H9 (cell line): ENCODE results near the gene USB1. TPM values are rescaled to one million over a fixed set of nuclear protein-coding genes. Genes with fewer than 3 reads are reported as not detected.
A peak's percentile ranks its signal among the peaks of the same experiment; 100 is the strongest.

Source experiments
- DNase-seq: peaks from one replicate; pipeline ENCODE4 v3.0.0-alpha.2; 2017
- H2AFZ ChIP-seq: one replicate; pipeline ENCODE4 v1.6.1; 2013; ENCODE audit warnings: mild to moderate bottlenecking, low read length, control low read depth, moderate library complexity
- H2AK5ac ChIP-seq: 2 replicates; pipeline ENCODE4 v1.6.1; 2013; ENCODE audit warnings: low read length, control low read depth, mixed read lengths; ENCODE audit not compliant: insufficient read length
- H2BK120ac ChIP-seq: one replicate; pipeline ENCODE4 v1.6.1; 2013; ENCODE audit warnings: low read depth, mild to moderate bottlenecking, low read length, control low read depth, inconsistent platforms; ENCODE audit not compliant: poor library complexity, severe bottlenecking
- H2BK12ac ChIP-seq: 2 replicates; pipeline ENCODE4 v1.6.1; 2013; ENCODE audit warnings: low read length, control low read depth, mixed read lengths, low read depth; ENCODE audit not compliant: insufficient read length
- H2BK15ac ChIP-seq: 2 replicates; pipeline ENCODE4 v1.6.1; 2013; ENCODE audit warnings: low read depth, low read length, control low read depth
- H2BK20ac ChIP-seq: one replicate; pipeline ENCODE4 v1.6.1; 2013; ENCODE audit warnings: low read depth, mild to moderate bottlenecking, low read length, control low read depth, inconsistent platforms; ENCODE audit not compliant: poor library complexity, severe bottlenecking
- H2BK5ac ChIP-seq: 2 replicates; pipeline ENCODE4 v1.6.1; 2013; ENCODE audit warnings: low read length, control low read depth, mixed read lengths; ENCODE audit not compliant: insufficient read length
- H3K14ac ChIP-seq: 2 replicates; pipeline ENCODE4 v1.6.1; 2013; ENCODE audit warnings: low read length, control low read depth; ENCODE audit not compliant: insufficient read depth
- H3K18ac ChIP-seq: 2 replicates; pipeline ENCODE4 v1.6.1; 2013; ENCODE audit warnings: low read depth, mild to moderate bottlenecking, mixed read lengths, low read length, control low read depth; ENCODE audit not compliant: insufficient read length
- H3K23ac ChIP-seq: 2 replicates; pipeline ENCODE4 v1.6.1; 2013; ENCODE audit warnings: low read length, control low read depth, mixed read lengths, low read depth; ENCODE audit not compliant: insufficient read length
- H3K23me2 ChIP-seq: 2 replicates; pipeline ENCODE4 v1.6.1; 2013; ENCODE audit warnings: low read depth, mild to moderate bottlenecking, mixed read lengths, low read length, control low read depth; ENCODE audit not compliant: insufficient read length, poor library complexity, severe bottlenecking
- H3K27ac ChIP-seq: 2 replicates; pipeline ENCODE4 v1.5.1; 2013; ENCODE audit warnings: low read length, control low read depth, mixed read lengths, low read depth; ENCODE audit not compliant: insufficient read length
- H3K27me3 ChIP-seq: 2 replicates; pipeline ENCODE4 v1.6.1; 2013; ENCODE audit warnings: low read length, control low read depth, inconsistent platforms; ENCODE audit not compliant: insufficient read depth
- H3K4ac ChIP-seq: 2 replicates; pipeline ENCODE4 v1.6.1; 2013; ENCODE audit warnings: low read depth, mild to moderate bottlenecking, control low read depth, inconsistent platforms, low read length, moderate library complexity
- H3K4me1 ChIP-seq: 2 replicates; pipeline ENCODE4 v1.6.1; 2013; ENCODE audit warnings: low read length, control low read depth, inconsistent platforms; ENCODE audit not compliant: insufficient read depth
- H3K4me2 ChIP-seq: 2 replicates; pipeline ENCODE4 v1.6.1; 2013; ENCODE audit warnings: low read length, control low read depth, mixed read lengths; ENCODE audit not compliant: insufficient read length, insufficient read depth
- H3K56ac ChIP-seq: 2 replicates; pipeline ENCODE4 v1.6.1; 2013; ENCODE audit warnings: low read depth, mild to moderate bottlenecking, mixed read lengths, low read length, control low read depth; ENCODE audit not compliant: insufficient read length
- H3K79me1 ChIP-seq: 2 replicates; pipeline ENCODE4 v1.6.1; 2013; ENCODE audit warnings: low read depth, mild to moderate bottlenecking, moderate library complexity, low read length, control low read depth, inconsistent platforms; ENCODE audit not compliant: insufficient read depth, poor library complexity, severe bottlenecking
- H3K79me2 ChIP-seq: 2 replicates; pipeline ENCODE4 v1.6.1; 2013; ENCODE audit warnings: low read length, control low read depth, inconsistent platforms; ENCODE audit not compliant: insufficient read depth
- H3K9ac ChIP-seq: 2 replicates; pipeline ENCODE4 v1.6.1; 2013; ENCODE audit warnings: low read length, control low read depth, mixed read lengths; ENCODE audit not compliant: insufficient read length; ENCODE audit errors: extremely low read depth
- H3K9me3 ChIP-seq: one replicate; pipeline ENCODE4 v1.6.1; 2013; ENCODE audit warnings: low read depth, low read length, inconsistent platforms; ENCODE audit not compliant: control insufficient read depth
- H3T11ph ChIP-seq: one replicate; pipeline ENCODE4 v1.6.1; 2013; ENCODE audit warnings: mild to moderate bottlenecking, low read length, control low read depth, inconsistent platforms
- H4K20me1 ChIP-seq: one replicate; pipeline ENCODE4 v1.6.1; 2013; ENCODE audit not compliant: control insufficient read depth, insufficient read length, insufficient read depth
- H4K5ac ChIP-seq: 2 replicates; pipeline ENCODE4 v1.6.1; 2013; ENCODE audit warnings: low read depth, mild to moderate bottlenecking, mixed read lengths, low read length, control low read depth; ENCODE audit not compliant: insufficient read length
- H4K8ac ChIP-seq: replicated peaks from 2 replicates; pipeline ENCODE4 v1.6.1; 2013; ENCODE audit warnings: low read length, control low read depth, mixed read lengths, low read depth; ENCODE audit not compliant: insufficient read length
- H4K91ac ChIP-seq: 2 replicates; pipeline ENCODE4 v1.6.1; 2013; ENCODE audit warnings: low read depth, mild to moderate bottlenecking, moderate library complexity, mixed read lengths, low read length, control low read depth; ENCODE audit not compliant: insufficient read length
- H3K27ac Mint-ChIP-seq, 3 experiments: 2 replicates in 2 of 3; 3 replicates in 1 of 3; pipeline ENCODE4 v1.8.0; 2020 to 2021; ENCODE audit warnings: mixed read lengths in 3 of 3, mild to moderate bottlenecking in 1 of 3, moderate library complexity in 1 of 3
- H3K27me3 Mint-ChIP-seq: 2 replicates; pipeline ENCODE4 v1.8.0; 2021; ENCODE audit warnings: low read depth, mild to moderate bottlenecking, moderate library complexity, mixed read lengths
- H3K36me3 Mint-ChIP-seq, 3 experiments: 2 replicates in 2 of 3; 3 replicates in 1 of 3; pipeline ENCODE4 v1.8.0; 2020 to 2021; ENCODE audit warnings: low read depth in 3 of 3, mixed read lengths in 3 of 3; ENCODE audit not compliant: insufficient read depth in 1 of 3
- H3K4me1 Mint-ChIP-seq, 2 experiments: 2 replicates each; pipeline ENCODE4 v1.8.0; 2020; ENCODE audit warnings: mixed read lengths in 2 of 2
- H3K4me3 Mint-ChIP-seq, 2 experiments: 2 replicates in 1 of 2; 3 replicates in 1 of 2; pipeline ENCODE4 v1.8.0; 2020 to 2021; ENCODE audit warnings: mild to moderate bottlenecking in 2 of 2, mixed read lengths in 2 of 2, moderate library complexity in 1 of 2
- H3K9me3 Mint-ChIP-seq, 2 experiments: 2 replicates in 1 of 2; 3 replicates in 1 of 2; pipeline ENCODE4 v1.8.0; 2020; ENCODE audit warnings: mild to moderate bottlenecking in 2 of 2, mixed read lengths in 2 of 2, moderate library complexity in 1 of 2
- CTCF ChIP-seq: fragments of 200-600 bp; sonication (generic); conservative IDR thresholded peaks from 3 replicates; pipeline ENCODE4 v1.8.0; 2021; ENCODE audit warnings: antibody characterized with exemption, mild to moderate bottlenecking
- WGBS: extraction: QIAGEN DNeasy Blood & Tissue Kit; methylation state at CpG from one replicate; pipeline ENCODE4 v1.1.7; 2013; ENCODE audit warnings: missing lambda C conversion rate, low lambda C conversion rate, mixed read lengths; ENCODE audit not compliant: insufficient read length; ENCODE audit errors: extremely low coverage; 5-methylcytosine and 5-hydroxymethylcytosine counted together
- total RNA-seq: library from RNA; stranded (reverse); gene quantifications from 2 replicates; pipeline ENCODE4 v1.2.1, GENCODE V29; 2021

Gene USB1
- total RNA-seq, 1 experiment from 2014 or later, result 65.0 TPM

- Histone ChIP-seq H3K18ac (no peak overlapping the region), H2BK5ac (no peak overlapping the region), H3T11ph (no peak overlapping the region), H2BK20ac (no peak overlapping the region), H3K4me2 (no peak overlapping the region), H3K23me2 (no peaks in the 10 kb centered on the region), H3K9me3 (no peaks in the 10 kb centered on the region), H3K4me1 (no peaks in the 10 kb centered on the region; the same call in 1 of the 2 replicates), H2BK12ac (no peak overlapping the region), H3K23ac (no peak overlapping the region), H3K4ac (no peak overlapping the region), H4K91ac (no peak overlapping the region), H4K20me1 (no peaks in the 10 kb centered on the region), H2BK120ac (no peak overlapping the region), H3K79me2 (no peaks in the 10 kb centered on the region), H3K27ac (no peak overlapping the region), H2BK15ac (no peak overlapping the region), H2AFZ (no peak overlapping the region), H4K5ac (no peak overlapping the region), H2AK5ac (no peak overlapping the region), H3K14ac (no peak overlapping the region), H3K79me1 (no peaks in the 10 kb centered on the region), H3K56ac (no peak overlapping the region), H3K27me3 (no peaks in the 10 kb centered on the region), H4K8ac (no peak overlapping the region), H3K9ac (no peak overlapping the region)
- Mint-ChIP-seq H3K27me3 (no peaks in the 10 kb centered on the region), H3K27ac (peak overlapping the region in 1 of 3 experiments; percentile 66; a peak in 1 of 7 replicates), H3K4me3 (no peak overlapping the region), H3K4me1 (peaks cover 8 to 14% of the 10 kb centered on the region in 2 experiments), H3K36me3 (no peaks in the 10 kb centered on the region), H3K9me3 (no peaks in the 10 kb centered on the region; a peak in 1 of 5 replicates)
- WGBS, result no CpG with 5 or more reads among the region's 8 CpGs
- DNase-seq, result no peak
- TF ChIP-seq CTCF, result no peak
Measured at GRCh38 chr16:58063377-58064076, 62.3 kb downstream of the USB1 start.
